Measurements from ENCODE around the gene PHPT1.
"Not testable (repeated sequence)": the region's sequence is repeated elsewhere in the genome, so short reads cannot be mapped to it uniquely, and the experiment has no call there.

GRCh38 chr9:136866898-136867421, 17.8 kb downstream of the PHPT1 start:
- TF ChIP-seq POLR2A (IDR thresholded peaks at IDR 0.05; ENCODE audit: low read length); GATA1 (IDR thresholded peaks at IDR 0.05; ENCODE audit: low read depth, low read length): not testable (repeated sequence)
